B cell (primary cell): ENCODE results near the gene IL11RA. TPM values are rescaled to one million over a fixed set of nuclear protein-coding genes. Genes with fewer than 3 reads are reported as not detected.

Source experiments
- ATAC-seq: fragments of 200-7000 bp; cut with Tn5 transposase; one replicate; pipeline ENCODE4 v1.10.0; 2021; ENCODE audit warnings: low read depth, mild to moderate bottlenecking, moderate number of reproducible peaks, moderate library complexity
- CTCF ChIA-PET: fragments of 350-600 bp; sonication (Branson Sonifier 250); formaldehyde crosslinking; loops from one replicate; lab custom pipeline; 2021; ENCODE audit warnings: antibody characterized with exemption, inconsistent platforms; lab: Charles Lee
- POLR2A ChIA-PET: fragments of 350-600 bp; sonication (Branson Sonifier 250); formaldehyde crosslinking; loops from one replicate; lab custom pipeline; 2021; ENCODE audit warnings: antibody characterized with exemption; lab: Charles Lee
- DNase-seq: peaks from one replicate; pipeline ENCODE4 v3.0.0; 2013
- H2AFZ ChIP-seq: 2 replicates; pipeline ENCODE4 v1.6.1; 2012; ENCODE audit warnings: mild to moderate bottlenecking, low read depth, low read length; ENCODE audit not compliant: insufficient read depth, poor library complexity, severe bottlenecking
- H3K27ac ChIP-seq, 2 donors: 1 replicate in 1 of 2; 2 replicates in 1 of 2; pipeline ENCODE4 v1.5.1; 2012 to 2013; ENCODE audit warnings: low read length in 2 of 2, mild to moderate bottlenecking in 2 of 2, moderate library complexity in 1 of 2
- H3K27me3 ChIP-seq, 4 experiments: fragments of 200-600 bp in 1 of 4; sonication (generic) in 1 of 4; replicated peaks in 1 of 4; 1 replicate in 2 of 4; 2 replicates in 2 of 4; pipeline versions ENCODE4 v1.6.1 to v1.7.0; 2013 to 2016; ENCODE audit warnings: low read length in 3 of 4, mild to moderate bottlenecking in 2 of 4, mixed read lengths in 1 of 4, moderate library complexity in 1 of 4; ENCODE audit not compliant: insufficient read depth in 4 of 4, control insufficient read depth in 3 of 4; ENCODE audit errors: control extremely low read depth in 1 of 4
- H3K36me3 ChIP-seq, 2 experiments: replicated peaks in 1 of 2; 1 replicate in 1 of 2; 2 replicates in 1 of 2; pipeline versions ENCODE4 v1.6.1 to v1.7.1; 2013; ENCODE audit warnings: low read length in 1 of 2; ENCODE audit not compliant: insufficient read depth in 2 of 2, control insufficient read depth in 1 of 2; ENCODE audit errors: control extremely low read depth in 1 of 2, extremely low read depth in 1 of 2
- H3K4me1 ChIP-seq, 2 donors: fragments of 200-600 bp in 1 of 2; sonication (generic) in 1 of 2; 1 replicate in 1 of 2; 2 replicates in 1 of 2; pipeline versions ENCODE4 v1.5.1 to v1.6.1; 2013 to 2017; ENCODE audit warnings: low read length in 2 of 2; ENCODE audit not compliant: control insufficient read depth in 2 of 2, insufficient read depth in 2 of 2
- H3K4me2 ChIP-seq: replicated peaks from 2 replicates; pipeline ENCODE3; 2012; ENCODE audit warnings: mild to moderate bottlenecking, low read depth, low read length; ENCODE audit not compliant: poor library complexity, severe bottlenecking
- H3K4me3 ChIP-seq, 5 experiments: fragments of 200-600 bp in 1 of 5; sonication (generic) in 1 of 5; 1 replicate in 3 of 5; 2 replicates in 2 of 5; pipeline versions ENCODE4 v1.5.1 to v1.7.0; 2011 to 2016; ENCODE audit warnings: low read length in 4 of 5, mild to moderate bottlenecking in 4 of 5, low read depth in 2 of 5, control low read depth in 1 of 5, moderate library complexity in 1 of 5; ENCODE audit not compliant: insufficient read depth in 1 of 5; ENCODE audit errors: control extremely low read depth in 1 of 5, extremely low read depth in 1 of 5
- H3K79me2 ChIP-seq: fragments of 200-600 bp; sonication (generic); one replicate; pipeline ENCODE4 v1.6.0; 2016; ENCODE audit warnings: low read length; ENCODE audit not compliant: control insufficient read depth, insufficient read depth
- H3K9ac ChIP-seq: fragments of 200-600 bp; sonication (generic); 2 replicates; pipeline ENCODE4 v1.6.1; 2017; ENCODE audit warnings: mild to moderate bottlenecking, low read length, moderate library complexity
- H3K9me3 ChIP-seq, 3 donors: one replicate each; pipeline versions ENCODE4 v1.6.1 to v1.7.1; 2013; ENCODE audit warnings: low read length in 2 of 3; ENCODE audit not compliant: control insufficient read depth in 2 of 3, insufficient read depth in 1 of 3; ENCODE audit errors: control extremely low read depth in 1 of 3
- H4K20me1 ChIP-seq: 2 replicates; pipeline ENCODE4 v1.6.0; 2012; ENCODE audit warnings: mild to moderate bottlenecking, low read length; ENCODE audit not compliant: insufficient read depth, control insufficient read depth, poor library complexity, severe bottlenecking
- H3K27ac Mint-ChIP-seq: one replicate; pipeline ENCODE4 v1.8.0; 2021; ENCODE audit warnings: mixed read lengths
- H3K27me3 Mint-ChIP-seq: one replicate; pipeline ENCODE4 v1.8.0; 2021; ENCODE audit warnings: mixed read lengths
- H3K4me1 Mint-ChIP-seq: one replicate; pipeline ENCODE4 v1.8.0; 2021; ENCODE audit warnings: mixed read lengths
- H3K4me3 Mint-ChIP-seq: one replicate; pipeline ENCODE4 v1.8.0; 2021; ENCODE audit warnings: mixed read lengths
- H3K9me3 Mint-ChIP-seq: one replicate; pipeline ENCODE4 v1.8.0; 2022; ENCODE audit warnings: mixed read lengths; ENCODE audit not compliant: insufficient read depth
- EZH2 ChIP-seq: IDR thresholded peaks from 2 replicates; pipeline ENCODE4 v1.6.1; 2012; ENCODE audit warnings: borderline replicate concordance, low read depth, mild to moderate bottlenecking, moderate library complexity, low read length; ENCODE audit not compliant: insufficient read depth, poor library complexity, severe bottlenecking
- WGBS: methylation state at CpG from one replicate; pipeline ENCODE4 v1.1.5; 2013; ENCODE audit warnings: missing lambda C conversion rate; ENCODE audit not compliant: insufficient coverage; 5-methylcytosine and 5-hydroxymethylcytosine counted together
- intact Hi-C: fragments of 100-400 bp; cut with micrococcal nuclease; formaldehyde crosslinking; loops from one replicate; pipeline ENCODE4 v1.10.0; 2022
- polyA plus RNA-seq: library from polyadenylated mRNA; depleted of rRNA; stranded (reverse); fragments of >200 nt; gene quantifications from 2 replicates; pipeline ENCODE4 v1.2.3, GENCODE V29; 2012
- total RNA-seq, 2 donors: library from RNA; stranded (reverse); fragments of 120-200 nt in 1 of 2; gene quantifications; 1 replicate in 1 of 2; 2 replicates in 1 of 2; pipeline versions ENCODE4 v1.2.3 to v1.2.4, GENCODE V29; 2013 to 2022
- TF ChIP-seq, protein P1 (sequence below): fragments of 200-600 bp; IDR thresholded peaks from one replicate; pipeline ENCODE4 v1.8.0; 2022; ENCODE audit warnings: antibody characterized with exemption, mild to moderate bottlenecking

IL11RA gene
- total and polyA plus RNA-seq, 2 donors (not counting 1 experiment from before 2014, with no cell fraction given), result 47.3 to 58.0 TPM

DNA sequence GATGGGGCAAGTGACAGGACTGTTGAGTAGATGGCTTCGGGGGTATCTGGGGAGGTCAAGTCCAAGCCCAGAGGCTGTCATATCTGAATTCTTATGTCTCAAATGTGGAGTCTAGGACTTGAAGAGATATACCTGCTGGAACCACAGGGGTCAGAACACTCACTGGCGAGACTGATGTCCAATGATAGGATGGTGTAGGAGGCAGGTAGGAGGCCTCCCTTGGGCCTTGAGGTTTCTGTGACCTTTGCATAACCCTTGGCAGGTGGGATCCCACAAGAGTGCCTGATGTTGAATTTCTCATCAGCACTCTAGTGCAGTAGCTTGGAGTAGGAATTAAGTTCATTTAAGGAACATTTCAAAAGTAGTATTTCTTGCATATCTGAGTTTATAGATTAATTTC lies 55.1 kb downstream of the IL11RA start:
- intact Hi-C loops, result loop anchor here (10.0 kb wide), 1 partner anchor 278 kb away; the partner anchor contains the start of gene DNAJB5
- Mint-ChIP-seq H3K4me1 (peaks cover 3% of the 10 kb centered on the region), H3K4me3 (no peak overlapping the region), H3K27ac (no peak overlapping the region), H3K27me3 (peaks cover 11% of the 10 kb centered on the region), H3K9me3 (no peaks in the 10 kb centered on the region)
- no peaks in the 10 kb centered on the region for H3K27me3 ChIP-seq
- H3K4me3 ChIP-seq, result no peak overlapping the region
- no peaks in the 10 kb centered on the region for H4K20me1 ChIP-seq
- no peak for DNase-seq
- H3K4me2 ChIP-seq, result no peak overlapping the region
- TF ChIP-seq, protein P1, sequence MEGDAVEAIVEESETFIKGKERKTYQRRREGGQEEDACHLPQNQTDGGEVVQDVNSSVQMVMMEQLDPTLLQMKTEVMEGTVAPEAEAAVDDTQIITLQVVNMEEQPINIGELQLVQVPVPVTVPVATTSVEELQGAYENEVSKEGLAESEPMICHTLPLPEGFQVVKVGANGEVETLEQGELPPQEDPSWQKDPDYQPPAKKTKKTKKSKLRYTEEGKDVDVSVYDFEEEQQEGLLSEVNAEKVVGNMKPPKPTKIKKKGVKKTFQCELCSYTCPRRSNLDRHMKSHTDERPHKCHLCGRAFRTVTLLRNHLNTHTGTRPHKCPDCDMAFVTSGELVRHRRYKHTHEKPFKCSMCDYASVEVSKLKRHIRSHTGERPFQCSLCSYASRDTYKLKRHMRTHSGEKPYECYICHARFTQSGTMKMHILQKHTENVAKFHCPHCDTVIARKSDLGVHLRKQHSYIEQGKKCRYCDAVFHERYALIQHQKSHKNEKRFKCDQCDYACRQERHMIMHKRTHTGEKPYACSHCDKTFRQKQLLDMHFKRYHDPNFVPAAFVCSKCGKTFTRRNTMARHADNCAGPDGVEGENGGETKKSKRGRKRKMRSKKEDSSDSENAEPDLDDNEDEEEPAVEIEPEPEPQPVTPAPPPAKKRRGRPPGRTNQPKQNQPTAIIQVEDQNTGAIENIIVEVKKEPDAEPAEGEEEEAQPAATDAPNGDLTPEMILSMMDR, result no peak
- H3K79me2 ChIP-seq, result no peaks in the 10 kb centered on the region
- H3K36me3 ChIP-seq, result no peaks in the 10 kb centered on the region
- H3K4me1 ChIP-seq, result peaks cover 0 to under 1% of the 10 kb centered on the region in 2 donors
- no peak for ATAC-seq
- no peak overlapping the region for H2AFZ ChIP-seq
- POLR2A ChIA-PET, result no interaction called here
- CTCF ChIA-PET, result no interaction called here
- no peak overlapping the region for H3K9ac ChIP-seq
- H3K27ac ChIP-seq, result no peak overlapping the region
- WGBS, result 63% methylated on average over 2 of the region's 2 CpGs
- H3K9me3 ChIP-seq, result no peaks in the 10 kb centered on the region

DNA sequence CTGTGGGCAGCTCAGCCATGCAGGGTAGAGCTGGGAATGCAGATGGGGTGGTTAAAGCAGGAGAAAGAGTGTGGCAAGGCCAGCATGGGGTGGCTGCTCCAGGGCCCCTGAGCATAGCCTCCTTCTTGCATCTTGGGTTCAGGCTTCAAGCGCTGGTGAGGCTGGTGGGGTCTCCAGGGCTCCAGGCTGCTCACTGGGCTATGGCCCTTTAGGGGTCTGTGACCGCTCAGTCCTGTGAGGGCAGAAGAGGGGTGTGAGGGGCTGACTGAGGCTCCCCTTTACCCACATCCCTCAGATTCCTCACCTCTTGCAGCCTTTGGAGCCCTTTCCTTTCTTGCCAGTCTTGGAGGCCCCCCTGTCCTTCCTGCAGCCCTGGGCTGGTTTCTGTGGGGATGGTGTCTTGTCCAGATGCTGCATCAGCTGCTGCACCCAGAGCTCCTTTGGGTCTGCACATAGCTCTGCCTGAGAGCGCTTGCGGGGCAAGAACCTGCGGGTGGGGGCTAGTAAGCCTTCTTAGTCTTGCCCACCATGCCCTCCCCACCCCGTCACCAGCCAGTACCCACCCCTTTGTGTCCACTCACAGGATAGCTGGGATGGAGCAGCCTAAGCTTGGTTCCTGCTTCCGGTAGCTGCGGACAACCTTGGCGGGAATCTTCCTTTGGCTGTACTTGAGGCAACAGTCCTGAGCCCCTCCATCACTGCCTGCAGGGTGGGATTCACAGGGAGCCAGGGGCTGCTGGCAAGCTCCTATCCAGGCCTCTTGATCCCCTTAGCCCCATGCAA lies 57.4 kb downstream of the IL11RA start:
- Mint-ChIP-seq H3K9me3 (no peaks in the 10 kb centered on the region), H3K4me1 (no peaks in the 10 kb centered on the region), H3K27ac (no peak overlapping the region), H3K4me3 (no peak overlapping the region), H3K27me3 (peaks cover 25% of the 10 kb centered on the region)
- TF ChIP-seq EZH2, result no peak
- TF ChIP-seq, protein P1, result no peak
- Histone ChIP-seq H3K36me3 (no peaks in the 10 kb centered on the region), H3K4me3 (no peak overlapping the region), H3K27ac (no peak overlapping the region), H3K4me1 (no peaks in the 10 kb centered on the region), H3K9ac (no peak overlapping the region), H3K9me3 (no peaks in the 10 kb centered on the region), H3K79me2 (no peaks in the 10 kb centered on the region), H2AFZ (no peak overlapping the region), H3K4me2 (no peak overlapping the region), H3K27me3 (peaks cover 0 to 7% (median 3%) of the 10 kb centered on the region in 4 experiments), H4K20me1 (no peaks in the 10 kb centered on the region)
- ChIA-PET POLR2A (no interaction called here), CTCF (interaction anchor here (0.9 to 1.2 kb wide), 2 partner anchors 9 to 10 kb away, joined by 3 to 4 read pairs; no protein-coding TSS in a partner anchor)
- DNase-seq (no peak), ATAC-seq (no peak)
- WGBS, result 95% methylated on average over 7 of the region's 9 CpGs
- intact Hi-C loops, result loop anchor here (10.0 kb wide), 1 partner anchor 275 kb away; the partner anchor contains the start of gene DNAJB5
